Hematopoietic multipotent progenitor cell treated with erythropoietin and hydrocortisone succinate and interleukin-3 and kit ligand, for 6 days (in vitro differentiated cells): Measurements from ENCODE around the gene SRRM5.
A peak's percentile ranks its signal among the peaks of the same experiment; 100 is the strongest.
"Not testable (repeated sequence)": the region's sequence is repeated elsewhere in the genome, so short reads cannot be mapped to it uniquely, and the experiment has no call there.

Experiments
- DNase-seq: peaks from one replicate; pipeline ENCODE4 v3.0.0-alpha.2; 2015

The SRRM5 gene, protein sequence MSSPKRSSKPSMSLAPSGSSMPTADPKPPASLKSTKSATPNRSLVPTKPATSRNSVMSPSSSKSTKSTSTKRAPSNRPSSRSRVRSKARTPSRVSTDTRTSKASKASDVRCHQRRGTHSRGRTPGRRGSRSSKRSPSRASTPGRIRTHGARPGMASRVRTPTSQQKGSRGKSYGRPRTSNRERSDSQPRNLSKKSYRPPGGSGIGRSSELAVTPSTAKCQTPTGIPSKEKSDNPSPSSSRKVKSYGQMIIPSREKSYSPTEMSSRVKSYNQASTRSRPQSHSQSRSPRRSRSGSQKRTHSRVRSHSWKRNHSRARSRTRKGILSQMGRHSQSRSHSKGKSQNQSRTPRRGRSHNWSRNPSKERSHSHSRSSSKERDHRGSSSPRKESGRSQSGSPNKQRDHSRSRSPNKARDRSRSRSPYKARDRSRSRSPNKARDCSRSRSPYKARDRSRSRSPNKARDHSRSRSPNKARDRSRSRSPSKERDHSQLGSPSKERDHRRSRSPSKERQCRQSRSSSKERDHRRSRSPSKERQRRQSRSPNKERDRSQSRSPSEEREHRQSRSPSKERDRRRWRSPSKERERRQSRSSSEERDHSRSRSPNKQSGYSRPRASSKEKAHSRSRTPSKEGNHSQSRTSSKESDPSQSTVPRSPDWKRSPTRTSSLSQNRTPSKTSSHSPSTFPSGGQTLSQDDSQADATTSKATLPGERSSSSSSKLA

DNA sequence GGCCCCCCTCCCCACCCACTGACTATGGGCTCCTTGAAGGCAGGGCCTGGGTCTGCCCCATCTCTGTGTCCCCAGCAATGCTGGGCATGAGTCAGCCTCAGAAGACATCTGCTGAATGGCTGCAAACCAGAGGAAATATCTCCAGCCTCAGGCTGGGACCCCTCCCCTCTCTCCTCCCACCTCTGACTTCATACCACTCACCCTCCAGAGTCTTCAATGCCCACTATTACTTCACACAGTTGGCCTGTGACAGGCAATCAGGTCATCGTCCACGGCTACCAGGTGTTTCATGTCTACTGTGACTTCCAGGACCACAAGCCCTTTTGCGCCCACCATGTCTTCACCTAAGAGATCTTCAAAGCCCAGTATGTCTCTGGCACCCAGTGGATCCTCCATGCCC lies at the start of gene SRRM5:
Gene SRRM5, plus strand, starts transcription at position 301 of the 400 bp plus-strand sequence. Its CDS starts 34 bp downstream, at position 335.
- no peak for DNase-seq

DNA sequence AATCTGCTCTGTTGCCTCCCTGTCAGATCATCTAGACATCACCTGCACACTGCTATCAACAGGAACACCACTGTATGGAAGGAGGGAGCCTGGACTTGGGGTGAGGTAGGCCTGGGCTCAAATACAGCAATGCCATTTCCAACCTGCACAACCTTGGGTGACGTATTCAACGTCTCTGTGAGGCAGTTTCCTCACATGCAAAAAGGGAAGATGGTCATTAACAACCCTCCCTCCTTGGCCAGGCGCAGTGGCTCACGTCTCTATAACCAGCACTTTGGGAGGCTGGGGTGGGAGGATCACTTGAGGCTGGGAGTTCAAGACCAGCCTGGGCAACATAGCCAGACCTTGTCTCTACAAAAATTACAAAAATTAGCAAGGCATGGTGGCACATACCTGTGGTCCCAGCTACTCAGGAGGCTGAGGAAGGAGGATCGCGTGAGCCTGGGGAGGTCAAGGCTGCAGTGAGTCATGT lies 49.6 kb upstream of the SRRM5 start:
- DNase-seq = no peak

DNA sequence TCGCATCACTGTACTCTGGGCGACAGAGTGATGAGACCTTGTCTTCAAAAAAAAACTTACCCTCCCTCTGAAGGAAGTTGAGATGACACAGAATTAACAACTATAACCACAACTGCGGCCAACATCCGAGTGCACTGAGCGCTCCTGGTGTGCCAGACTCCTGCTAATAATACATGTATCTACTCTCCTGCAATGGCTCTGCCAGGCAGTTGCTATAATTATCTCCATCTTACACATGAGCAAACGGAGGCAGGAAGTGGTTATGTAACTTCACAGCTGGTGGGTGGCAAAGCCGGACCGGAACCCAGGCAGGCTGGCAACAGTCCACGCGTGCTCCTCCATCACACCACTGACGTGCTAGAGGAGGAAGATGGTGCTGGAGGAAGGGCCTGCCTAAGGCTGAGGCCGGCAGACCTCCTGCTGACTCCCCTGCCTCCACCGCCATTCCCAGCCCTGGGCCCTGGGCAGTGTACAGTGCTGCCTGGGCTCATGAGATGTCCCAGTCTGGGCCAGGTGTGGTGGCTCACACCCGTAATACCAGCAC lies 49.1 kb upstream of the SRRM5 start:
- peak; percentile 97 for DNase-seq

DNA sequence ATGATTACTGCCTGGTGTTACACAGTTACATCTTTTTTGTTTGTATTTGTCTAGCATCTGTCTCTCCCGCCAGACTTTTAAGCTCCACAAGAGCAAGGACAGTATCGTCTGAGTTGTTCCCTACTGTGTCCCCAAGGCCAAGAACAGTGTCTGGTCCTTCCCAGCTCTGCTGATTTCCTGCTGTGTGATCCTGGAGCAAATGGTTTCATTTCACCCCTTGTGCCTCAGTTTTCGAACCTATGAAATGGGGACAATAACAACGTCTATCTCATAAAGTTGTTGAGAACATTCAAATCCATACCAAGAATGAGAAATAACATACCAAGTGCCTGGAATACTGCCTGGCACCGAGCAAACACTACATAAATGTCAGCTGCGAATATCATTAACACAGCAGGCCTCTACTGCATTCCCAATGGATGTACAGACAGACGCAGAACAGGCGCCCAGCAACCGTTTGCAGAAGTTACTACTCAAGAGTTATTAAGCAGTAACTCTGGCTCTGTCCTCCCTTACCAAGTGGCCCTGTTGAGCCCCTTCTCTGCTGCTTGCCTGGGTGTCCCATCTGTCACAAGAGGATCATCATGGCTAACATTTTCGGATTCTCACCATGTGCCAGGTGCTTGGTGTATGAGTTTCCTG lies 48.0 kb upstream of the SRRM5 start:
- no peak for DNase-seq

DNA sequence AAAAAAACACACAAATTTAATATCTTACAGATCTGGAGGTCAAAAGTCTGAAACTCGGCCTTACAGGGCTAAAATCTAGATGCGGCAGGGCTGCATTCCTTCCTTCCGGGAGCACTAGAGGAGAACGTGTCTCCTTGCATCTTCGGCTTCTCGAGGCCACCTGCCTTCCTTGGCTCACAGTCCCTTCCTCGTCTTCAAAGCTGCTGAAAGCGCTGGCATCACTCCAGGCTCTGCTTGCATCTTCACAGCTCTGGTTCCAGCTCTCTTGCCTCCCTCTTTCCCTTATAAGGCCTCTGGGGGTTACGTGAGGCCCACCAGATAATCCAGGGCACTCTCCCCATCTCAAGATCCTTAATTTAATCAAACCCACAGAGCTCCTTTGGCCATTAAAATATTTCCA lies 47.1 kb upstream of the SRRM5 start:
- DNase-seq = no peak

DNA sequence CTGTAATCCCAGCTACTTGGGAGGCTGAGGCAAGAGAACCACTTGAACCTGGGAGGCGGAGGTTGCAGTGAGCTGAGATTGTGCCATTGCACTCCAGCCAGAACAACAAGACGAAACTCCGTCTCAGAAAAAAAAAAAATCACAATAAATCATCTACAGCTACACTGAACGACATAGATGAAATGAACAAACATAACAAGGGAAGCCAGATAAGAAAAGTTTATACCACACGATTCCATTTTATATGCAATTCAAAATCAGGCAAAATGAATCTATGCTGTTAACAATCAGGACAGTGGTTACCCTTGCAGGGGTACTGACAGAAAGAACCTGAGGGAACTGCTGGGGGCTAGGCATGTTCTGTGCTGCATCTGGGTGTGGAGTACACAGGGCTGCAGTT lies 42.2 kb upstream of the SRRM5 start:
- no peak for DNase-seq

DNA sequence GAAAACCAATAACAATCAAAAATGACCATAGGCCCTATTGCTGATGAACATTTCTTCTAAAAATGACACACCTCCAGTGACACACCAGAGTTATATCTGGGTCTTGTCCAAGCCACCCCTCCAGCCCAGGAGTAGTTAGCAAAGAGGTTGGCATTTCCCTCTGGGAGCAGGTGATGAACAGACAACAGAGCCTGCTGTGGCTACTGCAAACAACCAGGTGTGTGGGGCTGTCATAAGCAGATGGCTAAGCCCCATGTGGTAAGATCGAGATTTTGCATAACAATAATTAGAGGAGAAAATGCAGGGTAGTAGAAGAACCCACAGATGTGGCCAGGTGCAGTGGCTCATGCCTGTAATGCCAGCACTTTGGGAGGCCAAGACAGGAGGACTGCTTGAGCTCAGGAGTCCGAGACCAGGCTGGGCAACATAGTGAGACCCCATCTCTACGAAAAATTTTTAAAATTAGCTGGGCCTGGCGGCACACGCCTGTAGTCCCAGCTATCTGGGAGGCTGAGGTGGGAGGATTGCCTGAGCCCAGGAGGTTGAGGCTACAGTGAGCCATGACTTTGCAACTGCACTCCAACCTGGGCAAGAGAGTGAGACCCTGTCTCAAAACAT lies 41.6 kb upstream of the SRRM5 start:
- no peak for DNase-seq

DNA sequence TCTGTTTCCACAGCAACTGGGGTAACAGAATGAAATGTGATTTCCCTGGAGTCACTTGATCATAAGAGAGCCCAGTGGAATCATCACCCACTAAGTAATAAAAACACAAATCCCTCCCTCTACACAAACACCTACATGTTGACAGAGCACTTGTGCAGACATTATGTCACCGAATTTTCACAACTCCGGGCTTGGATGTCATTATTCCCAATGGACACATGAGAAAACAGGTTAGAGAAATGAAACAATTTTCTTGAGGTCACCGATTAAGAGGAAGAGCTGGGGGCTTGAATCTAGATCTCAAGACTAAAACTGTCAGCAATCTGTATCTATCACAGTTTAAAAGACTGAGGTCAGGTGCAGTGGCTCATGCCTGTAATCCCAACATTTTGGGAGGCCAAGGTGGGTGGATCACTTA lies 39.7 kb upstream of the SRRM5 start:
- DNase-seq = no peak

DNA sequence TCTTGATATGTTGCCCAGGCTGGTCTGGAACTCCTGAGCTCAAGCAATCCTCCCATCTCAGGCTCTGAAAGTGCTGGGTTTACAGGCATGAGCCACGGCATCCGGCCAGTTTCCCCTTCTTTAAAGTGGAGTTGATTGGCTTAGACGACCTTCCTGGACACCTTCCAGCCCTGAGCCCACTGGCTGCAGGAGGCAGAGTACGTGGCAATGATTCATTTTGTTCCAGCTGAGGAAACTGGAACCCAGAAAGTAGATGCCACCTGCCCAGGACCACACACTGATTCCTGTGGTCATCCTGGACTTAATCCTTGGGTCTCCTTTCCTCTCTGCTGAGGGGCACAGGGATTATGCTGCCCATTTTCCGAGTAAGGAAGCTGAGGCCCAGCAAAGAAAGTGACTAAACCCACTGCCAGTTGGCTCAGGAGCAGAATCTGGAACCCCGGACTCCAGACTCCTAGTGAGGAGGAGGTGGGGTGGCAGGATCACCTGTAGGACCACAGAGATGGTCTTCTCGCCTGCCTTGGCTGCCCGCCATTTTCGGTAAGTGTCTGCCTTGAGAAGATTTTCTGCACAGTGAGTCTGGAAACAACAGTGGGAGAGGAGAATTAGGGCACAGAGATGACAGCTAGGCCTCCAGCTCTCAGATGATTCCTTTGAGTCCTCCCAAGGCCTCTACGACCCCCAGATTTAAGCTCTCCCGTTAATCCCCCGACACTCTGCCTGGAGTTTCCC lies 37.3 kb upstream of the SRRM5 start:
- DNase-seq = no peak

DNA sequence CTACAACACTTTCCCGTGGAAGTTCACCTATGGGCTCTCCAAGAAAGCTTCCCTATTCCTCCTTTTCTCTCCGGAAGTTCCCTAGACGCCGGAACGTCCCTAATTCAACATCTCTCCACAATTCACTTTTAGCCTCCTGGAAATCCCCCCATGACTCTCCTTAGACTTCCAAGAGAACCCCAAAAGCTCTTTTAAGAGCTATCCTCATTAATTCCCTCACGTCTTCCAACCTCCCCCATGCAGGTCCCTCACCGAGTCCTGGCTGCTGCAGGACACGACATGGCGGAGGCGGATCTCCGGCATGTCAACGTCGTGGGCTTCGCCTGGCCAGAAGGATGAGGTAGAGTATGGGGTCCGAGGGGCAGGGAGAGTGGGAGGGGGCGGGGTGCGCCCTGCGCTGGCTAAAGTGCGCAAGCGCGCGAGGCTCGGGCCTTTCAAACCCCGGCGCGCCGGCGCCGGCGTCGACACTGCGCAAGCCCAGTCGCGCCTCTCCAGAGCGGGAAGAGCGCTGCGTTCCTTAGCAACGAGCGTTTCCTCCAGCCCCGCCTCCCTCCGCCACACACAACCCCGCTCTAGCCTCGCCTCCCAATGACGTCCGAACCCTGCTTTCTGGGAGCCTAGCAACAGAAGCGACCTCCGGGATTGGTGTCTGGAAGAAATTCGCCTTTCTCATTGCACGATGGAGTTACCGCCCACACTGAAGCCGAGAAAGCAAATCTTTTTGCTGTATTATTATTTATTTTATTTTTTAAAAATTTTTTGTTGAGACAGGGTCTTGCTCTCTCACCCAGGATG lies 36.5 kb upstream of the SRRM5 start, which contains the start of the genes PINLYP and XRCC1:
Gene PINLYP, plus strand, starts transcription at position 646 of the 795 bp plus-strand sequence. CDS start 1,391 bp downstream, outside the sequence.
Gene XRCC1, minus strand, starts transcription at position 372 of the 795 bp plus-strand sequence. Its CDS starts 69 bp downstream, at position 303.
- DNase-seq = peak; percentile 100

DNA sequence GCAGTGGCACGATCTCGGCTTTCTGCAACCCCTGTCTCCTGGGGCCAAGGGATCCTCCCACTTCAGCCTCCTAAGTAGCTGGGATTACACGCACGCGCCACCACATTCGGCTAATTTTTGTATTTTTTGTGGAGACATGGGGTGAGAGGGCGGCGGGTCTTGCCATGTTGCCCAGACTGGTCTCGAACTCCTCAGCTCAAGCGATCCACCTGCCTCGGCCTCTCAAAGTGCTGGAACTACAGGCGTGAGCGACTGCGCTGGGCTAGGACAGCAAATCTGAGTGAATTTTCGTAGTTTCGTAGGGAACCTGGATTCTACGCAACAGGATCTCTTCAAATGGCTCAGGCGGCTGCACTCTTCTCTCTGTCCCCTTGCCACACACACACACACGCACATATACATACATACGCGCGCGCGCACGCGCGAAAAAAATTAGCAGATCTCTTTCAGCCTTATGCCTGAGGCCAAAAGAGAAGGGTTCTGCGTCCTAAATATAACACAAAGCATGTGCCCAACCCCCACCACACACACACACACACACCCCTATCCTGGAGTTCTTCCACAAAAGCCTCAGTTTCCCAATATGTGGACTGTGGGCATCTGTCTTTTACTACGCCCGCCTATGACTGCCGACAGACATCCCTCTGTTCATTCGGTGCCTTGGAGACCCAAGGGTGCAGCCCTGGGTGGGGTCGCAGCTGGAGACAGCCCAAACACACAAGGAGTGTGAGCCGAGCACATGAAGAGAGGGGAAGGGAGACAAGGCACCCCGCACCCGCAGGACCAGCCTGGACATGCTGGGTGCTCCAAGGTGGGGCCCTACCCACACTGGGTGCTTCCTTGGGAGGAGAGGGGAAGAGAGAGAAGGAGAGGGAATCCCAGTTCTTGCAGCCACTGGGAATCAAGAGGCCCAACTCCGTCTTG lies 35.7 kb upstream of the SRRM5 start:
- DNase-seq = no peak

DNA sequence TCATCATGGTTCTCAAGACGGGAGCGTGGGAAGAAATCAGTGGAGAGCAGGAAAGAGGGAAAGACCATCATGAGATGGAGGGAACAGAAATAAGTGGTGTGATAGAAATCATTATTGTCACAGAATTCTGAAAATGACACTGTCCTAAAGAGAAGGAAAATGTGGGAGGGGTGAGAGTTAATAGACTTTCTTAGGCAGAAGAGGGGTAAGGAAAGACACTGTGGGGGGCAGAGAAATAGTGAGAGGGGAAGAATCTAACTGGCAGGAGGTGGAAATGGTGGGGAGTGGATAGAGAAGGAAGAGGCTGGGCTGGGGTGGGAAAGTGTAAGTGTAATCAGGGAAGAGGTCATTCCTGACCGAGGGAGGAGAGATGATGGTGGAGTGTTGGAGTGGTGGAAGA lies 33.1 kb upstream of the SRRM5 start:
- no peak for DNase-seq

DNA sequence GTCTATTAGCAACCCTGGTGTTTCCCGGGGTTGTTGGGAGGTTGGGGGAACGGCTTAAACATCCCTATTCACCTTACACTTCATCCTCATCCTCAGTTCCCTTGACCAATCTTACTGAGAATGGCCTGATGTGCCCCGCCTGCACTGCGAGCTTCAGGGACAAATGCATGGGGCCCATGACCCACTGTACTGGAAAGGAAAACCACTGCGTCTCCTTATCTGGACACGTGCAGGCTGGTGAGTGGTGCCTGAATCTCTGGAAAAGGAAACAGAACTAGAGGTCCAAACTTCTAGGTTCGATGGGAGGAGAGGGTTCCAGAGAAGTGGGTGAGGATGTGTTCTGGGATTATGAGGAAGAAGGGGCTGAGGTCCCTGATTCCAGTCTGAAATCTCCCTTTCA lies 30.4 kb upstream of the SRRM5 start:
- DNase-seq = peak; percentile 60

DNA sequence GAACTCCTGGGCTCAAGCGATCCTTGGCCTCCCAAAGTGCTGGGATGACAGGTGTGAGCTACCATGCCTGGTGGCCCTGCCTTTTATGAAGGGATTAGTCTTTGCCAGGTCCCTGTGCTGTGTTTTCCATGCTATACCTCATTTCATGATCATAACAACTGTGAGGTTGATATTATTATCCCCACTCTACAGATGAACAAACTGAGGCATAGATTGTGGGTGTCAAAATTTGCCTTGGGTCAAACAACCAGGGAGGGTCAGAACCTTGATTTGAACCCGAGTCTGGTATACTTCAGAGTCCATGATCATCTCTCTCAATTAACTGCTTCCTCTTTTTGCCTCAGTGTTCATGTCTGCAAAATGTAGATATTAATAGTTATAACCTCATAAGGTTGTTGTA lies 29.4 kb upstream of the SRRM5 start:
- DNase-seq = no peak

DNA sequence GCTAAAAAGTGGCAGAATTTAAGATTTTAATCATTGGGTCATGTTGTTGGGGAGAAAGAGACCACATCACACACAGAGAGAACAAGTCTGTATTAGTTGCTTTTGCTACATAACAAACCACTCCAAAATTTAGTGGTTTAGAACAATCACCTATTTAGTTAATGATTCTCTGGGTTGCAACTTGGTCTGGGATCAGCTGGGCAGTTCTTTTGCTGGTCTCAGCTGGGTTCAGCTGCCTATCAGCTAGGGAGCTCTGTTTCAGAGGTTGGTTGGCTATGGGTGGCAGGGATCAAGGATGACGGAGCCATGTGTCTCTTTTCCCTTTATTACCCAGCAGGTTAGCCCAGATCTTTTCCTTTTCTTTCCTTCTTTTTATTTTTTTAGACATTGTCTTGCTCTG lies 27.4 kb upstream of the SRRM5 start:
- no peak for DNase-seq

DNA sequence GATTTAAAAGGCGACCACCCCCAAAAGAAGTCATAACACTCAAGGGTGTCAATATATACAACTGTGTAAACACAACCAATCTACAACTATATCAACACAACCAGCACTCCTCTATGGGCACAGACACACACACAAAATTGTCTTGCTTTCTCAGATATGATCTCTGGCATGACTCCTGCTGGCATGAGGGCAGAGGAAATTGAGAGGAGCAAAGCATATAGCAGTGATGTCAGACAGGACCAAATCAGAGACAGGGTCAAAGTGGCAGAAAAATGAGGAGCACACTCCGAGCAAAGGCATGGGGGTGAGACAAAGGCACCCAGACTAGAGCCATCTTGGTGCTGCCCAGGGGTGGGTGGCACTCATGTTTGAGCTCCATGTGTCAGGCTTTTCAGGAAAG lies 25.5 kb upstream of the SRRM5 start:
- no peak for DNase-seq

DNA sequence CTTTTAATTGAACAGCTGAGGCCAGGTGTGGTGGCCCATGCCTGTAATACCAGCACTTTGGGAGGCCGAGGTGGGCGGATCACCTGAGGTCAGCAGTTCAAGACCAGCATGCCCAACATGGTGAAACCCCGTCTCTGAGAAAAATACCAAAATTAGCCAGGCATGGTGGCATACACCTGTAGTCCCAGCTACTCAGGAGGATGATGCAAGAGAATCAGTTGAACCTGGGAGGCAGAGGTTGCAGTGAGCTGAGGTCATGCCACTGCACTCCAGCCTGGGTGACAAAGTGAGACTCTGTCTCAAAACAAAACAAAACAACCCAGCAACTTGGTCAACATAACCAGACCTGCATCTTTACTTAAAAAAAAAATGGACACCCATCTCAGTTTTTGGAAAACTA lies 24.9 kb upstream of the SRRM5 start:
- not testable (repeated sequence) for DNase-seq

DNA sequence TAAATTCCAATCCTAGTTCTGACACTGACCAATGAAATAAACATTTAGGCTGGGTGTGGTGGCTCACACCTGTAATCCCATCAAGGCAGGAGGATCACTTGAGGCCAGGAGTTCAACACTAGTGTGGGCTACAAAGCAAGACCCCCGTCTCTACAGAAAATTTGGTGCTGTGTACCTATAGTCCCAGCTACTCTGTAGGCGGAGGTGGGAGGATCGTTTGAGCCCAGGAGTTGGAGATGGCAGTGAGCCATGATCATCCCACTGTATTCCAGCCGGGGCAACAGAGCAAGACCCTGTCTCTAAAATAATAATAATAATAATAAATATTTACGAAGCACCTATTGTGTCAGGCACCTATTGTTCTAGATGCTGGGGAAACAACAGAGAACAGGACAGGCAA lies 22.6 kb upstream of the SRRM5 start:
- no peak for DNase-seq

DNA sequence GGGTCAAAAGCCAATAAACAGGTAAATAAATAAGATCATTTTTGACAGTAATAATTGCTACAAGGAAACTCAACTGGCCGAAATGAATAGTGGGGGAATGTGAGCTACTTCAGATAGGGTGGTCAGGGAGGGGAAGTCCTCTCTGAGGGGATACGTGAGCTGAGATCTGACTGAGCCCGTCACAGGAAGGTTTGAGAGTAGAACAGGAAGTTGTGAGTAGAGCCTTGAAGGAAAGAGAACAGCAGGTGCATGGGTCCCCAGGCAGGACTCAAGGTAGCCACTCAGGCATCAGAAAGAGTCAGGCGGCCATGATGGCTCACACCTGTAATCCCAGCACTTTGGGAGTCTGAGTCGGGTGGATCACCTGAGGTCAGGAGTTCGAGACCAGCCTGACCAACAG lies 22.2 kb upstream of the SRRM5 start:
- no peak for DNase-seq
